ENCODE data around the gene FEV. TPM values are rescaled to one million over a fixed set of nuclear protein-coding genes. Genes with fewer than 3 reads are reported as not detected.
A peak's percentile ranks its signal among the peaks of the same experiment; 100 is the strongest.

The FEV gene
- not detected for total RNA-seq

- no peak for DNase-seq (ENCODE audit: low spot score in 2 of 2)
- intact Hi-C loops (cut with DNase I; ENCODE audit: low total_unique reads), result no loop called here
- H3K4me3 ChIP-seq (ENCODE audit: low read depth, poor library complexity, severe bottlenecking), result no peak within 1 kb of the TSS
- TF ChIP-seq CTCF (IDR thresholded peaks at IDR 0.05) (no peak), POLR2A (IDR thresholded peaks at IDR 0.05) (no peak)
- 2% methylated on average over 26 of the region's 32 CpGs; no CpG with 5 or more reads in 1 of the 2 donors for WGBS, 2 donors
Observed at GRCh38 chr2:218985021-218985324, at the start of gene FEV. Gene FEV (minus strand): TSS chr2:218985184. CDS start chr2:218985075, 109 bp downstream.

- intact Hi-C loops (cut with DNase I; ENCODE audit: low total_unique reads), result no loop called here
- TF ChIP-seq POLR2A (IDR thresholded peaks at IDR 0.05), result no peak
- 81 to 82% methylated on average over 23 of the region's 23 CpGs for WGBS, 2 donors
- H3K4me3 ChIP-seq (ENCODE audit: low read depth, poor library complexity, severe bottlenecking), result no peak overlapping the region
- DNase-seq (ENCODE audit: low spot score in 2 of 2), result no peak
Observed at GRCh38 chr2:219032051-219032745, 47.2 kb upstream of the FEV start.

DNA sequence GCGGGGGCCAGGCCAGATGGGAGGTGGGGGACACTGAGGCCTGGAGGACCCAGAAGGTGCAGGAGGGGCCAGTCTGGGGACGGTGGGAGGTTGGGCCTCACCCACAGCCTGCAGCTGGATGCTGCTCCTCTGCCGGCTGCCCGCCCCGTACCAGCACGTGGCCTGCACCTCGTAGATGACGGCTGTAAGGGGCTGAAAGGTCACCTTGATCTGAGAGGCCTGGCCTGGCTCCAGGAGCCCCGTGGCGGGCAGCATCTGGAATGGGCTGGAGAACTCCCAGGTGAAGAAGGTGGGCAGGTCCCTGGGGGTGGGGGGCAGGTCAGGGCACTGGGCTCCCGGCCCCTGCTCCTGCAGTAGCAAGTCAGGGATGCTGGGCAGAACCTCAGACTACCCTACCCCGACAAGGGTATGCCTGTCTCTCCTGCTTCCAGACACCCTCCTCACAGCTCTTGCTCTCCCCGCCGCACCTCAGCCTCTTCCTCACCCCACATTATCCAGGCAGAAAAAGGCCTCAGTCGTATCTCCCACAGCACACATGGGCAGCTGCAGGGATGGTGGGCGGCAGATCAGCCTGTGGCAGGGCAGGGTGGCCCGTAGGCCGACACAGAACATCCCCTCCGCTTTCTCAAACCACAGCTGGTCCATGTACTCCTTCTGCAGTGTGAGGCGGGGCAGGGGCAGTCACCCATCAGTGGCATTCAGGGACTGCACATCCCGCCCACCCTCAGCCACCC lies 46.2 kb upstream of the FEV start:
- intact Hi-C loops (cut with DNase I; ENCODE audit: low total_unique reads), result no loop called here
- no peak for DNase-seq (ENCODE audit: low spot score in 2 of 2)
- H3K4me3 ChIP-seq (ENCODE audit: low read depth, poor library complexity, severe bottlenecking), result no peak overlapping the region
- 66 to 76% methylated on average over 17 to 21 of the region's 21 CpGs for WGBS, 2 donors
- TF ChIP-seq CTCF (IDR thresholded peaks at IDR 0.05) (no peak), POLR2A (IDR thresholded peaks at IDR 0.05) (no peak)

GRCh38 chr2:219030177-219030940 lies 45.4 kb upstream of the FEV start:
- intact Hi-C loops (cut with DNase I; ENCODE audit: low total_unique reads), result no loop called here
- 59 to 62% methylated on average over 16 of the region's 16 CpGs for WGBS, 2 donors
- no peak for DNase-seq (ENCODE audit: low spot score in 2 of 2)
- TF ChIP-seq CTCF (IDR thresholded peaks at IDR 0.05), result no peak
- TF ChIP-seq POLR2A (IDR thresholded peaks at IDR 0.05), result no peak
- H3K4me3 ChIP-seq (ENCODE audit: low read depth, poor library complexity, severe bottlenecking), result no peak overlapping the region

GRCh38 chr2:219029829-219030165 lies 44.8 kb upstream of the FEV start:
- intact Hi-C loops (cut with DNase I; ENCODE audit: low total_unique reads), result loop anchor here (5.0 kb wide), 1 partner anchor 128 kb away; no protein-coding TSS in a partner anchor
- H3K4me3 ChIP-seq (ENCODE audit: low read depth, poor library complexity, severe bottlenecking), result no peak overlapping the region
- DNase-seq (ENCODE audit: low spot score in 2 of 2), result peak; percentile 65 to 96
- TF ChIP-seq CTCF (IDR thresholded peaks at IDR 0.05) (peak in 1 of 3 donors; percentile 73), POLR2A (IDR thresholded peaks at IDR 0.05) (no peak)
- WGBS, 2 donors, result 37 to 46% methylated on average over 4 to 9 of the region's 9 CpGs

Data from lower leg skin (tissue), 4 donors.